ENCODE data around the gene CCR6. TPM values are rescaled to one million over a fixed set of nuclear protein-coding genes. Genes with fewer than 3 reads are reported as not detected.
"Not testable (repeated sequence)": the region's sequence is repeated elsewhere in the genome, so short reads cannot be mapped to it uniquely, and the experiment has no call there.

The CCR6 gene
- total RNA-seq, 1 experiment from 2014 or later: not detected

- DNase-seq (ENCODE audit: low read depth): peak; percentile 38
These were observed 19.0 kb downstream of the CCR6 start for GRCh38 chr6:167141667-167142432.

- no peak for DNase-seq (ENCODE audit: low read depth)
These were observed 19.5 kb downstream of the CCR6 start for GRCh38 chr6:167142433-167142761.

GRCh38 chr6:167143041-167143440 lies 20.1 kb downstream of the CCR6 start:
- DNase-seq (ENCODE audit: low read depth): no peak

- DNase-seq (ENCODE audit: low read depth): no peak
These were observed 22.6 kb downstream of the CCR6 start for GRCh38 chr6:167145461-167145860.

- DNase-seq (ENCODE audit: low read depth): no peak
These were observed 23.2 kb downstream of the CCR6 start for GRCh38 chr6:167146135-167146534.

- no peak for DNase-seq (ENCODE audit: low read depth)
These were observed 24.1 kb downstream of the CCR6 start for GRCh38 chr6:167146977-167147376.

- DNase-seq (ENCODE audit: low read depth): no peak
These were observed 25.1 kb downstream of the CCR6 start for GRCh38 chr6:167148021-167148420.

GRCh38 chr6:167148997-167149396 lies 26.1 kb downstream of the CCR6 start:
- DNase-seq (ENCODE audit: low read depth): no peak

GRCh38 chr6:167150941-167151549 lies 28.1 kb downstream of the CCR6 start:
- DNase-seq (ENCODE audit: low read depth): no peak

- no peak for DNase-seq (ENCODE audit: low read depth)
These were observed 28.8 kb downstream of the CCR6 start for GRCh38 chr6:167151648-167152047.

GRCh38 chr6:167152862-167153261 lies 30.0 kb downstream of the CCR6 start:
- DNase-seq (ENCODE audit: low read depth): no peak

- DNase-seq (ENCODE audit: low read depth): peak; percentile 70
These were observed 30.6 kb downstream of the CCR6 start for GRCh38 chr6:167153521-167153959.

- no peak for DNase-seq (ENCODE audit: low read depth)
These were observed 31.4 kb downstream of the CCR6 start for GRCh38 chr6:167154291-167154690.

- DNase-seq (ENCODE audit: low read depth): no peak
These were observed 32.0 kb downstream of the CCR6 start for GRCh38 chr6:167154895-167155294.

- DNase-seq (ENCODE audit: low read depth): no peak
These were observed 34.5 kb downstream of the CCR6 start for GRCh38 chr6:167157414-167157813.

GRCh38 chr6:167157863-167158262 lies 35.0 kb downstream of the CCR6 start, which contains the start of gene GPR31:
GPR31 (minus strand) TSS chr6:167157980; CDS start chr6:167157831, 149 bp downstream.
- no peak for DNase-seq (ENCODE audit: low read depth)

GRCh38 chr6:167161851-167162467 lies 39.1 kb downstream of the CCR6 start:
- DNase-seq (ENCODE audit: low read depth): no peak

GRCh38 chr6:167162591-167162990 lies 39.7 kb downstream of the CCR6 start:
- DNase-seq (ENCODE audit: low read depth): no peak

GRCh38 chr6:167163476-167164011 lies 40.6 kb downstream of the CCR6 start:
- DNase-seq (ENCODE audit: low read depth): no peak

GRCh38 chr6:167164261-167164660 lies 41.4 kb downstream of the CCR6 start:
- no peak for DNase-seq (ENCODE audit: low read depth)

GRCh38 chr6:167165858-167166471 lies 43.1 kb downstream of the CCR6 start:
- no peak for DNase-seq (ENCODE audit: low read depth)

GRCh38 chr6:167167699-167168098 lies 44.8 kb downstream of the CCR6 start:
- not testable (repeated sequence) for DNase-seq (ENCODE audit: low read depth)
